OCI-LY7 (cell line): Measurements from ENCODE around the gene HIRIP3. TPM values are rescaled to one million over a fixed set of nuclear protein-coding genes. Genes with fewer than 3 reads are reported as not detected.

ENCODE experiments used
- BruUV-seq: library from RNA; stranded (reverse); fragments of 400-500 nt; replicated peaks from 2 replicates; lab custom pipeline; 2021; lab: Mats Ljungman, UMichigan
- CTCF ChIA-PET: fragments of 300-600 bp; sonication (Branson Sonifier 250); formaldehyde crosslinking; loops from one replicate; lab custom pipeline; 2022; ENCODE audit warnings: antibody characterized with exemption; ENCODE audit not compliant: unreplicated experiment; lab: Charles Lee
- POLR2A ChIA-PET: fragments of 300-600 bp; sonication (Branson Sonifier 250); formaldehyde crosslinking; loops from one replicate; lab custom pipeline; 2022; ENCODE audit warnings: antibody characterized with exemption; lab: Charles Lee
- DNase-seq: peaks from one replicate; pipeline ENCODE4 v3.0.0-alpha.2; 2015; ENCODE audit warnings: low spot score
- H2AFZ ChIP-seq: fragments of 200-600 bp; sonication (generic), shearing (Covaris generic); 2 replicates; pipeline ENCODE4 v1.6.1; 2014; ENCODE audit warnings: mild to moderate bottlenecking, antibody characterized with exemption, low read length, moderate library complexity
- H3K27ac ChIP-seq: fragments of 200-600 bp; sonication (generic); 2 replicates; pipeline ENCODE4 v1.5.1; 2014; ENCODE audit warnings: mixed run types, low read depth, mild to moderate bottlenecking, moderate library complexity, low read length, inconsistent platforms; ENCODE audit not compliant: poor library complexity, severe bottlenecking
- H3K36me3 ChIP-seq: fragments of 200-600 bp; sonication (generic); 2 replicates; pipeline ENCODE4 v1.6.1; 2014; ENCODE audit warnings: mild to moderate bottlenecking, antibody characterized with exemption, low read length, moderate library complexity, mixed read lengths; ENCODE audit not compliant: insufficient read depth
- H3K4me1 ChIP-seq: fragments of 200-600 bp; sonication (generic); 2 replicates; pipeline ENCODE4 v1.5.1; 2014; ENCODE audit warnings: mild to moderate bottlenecking, low read length; ENCODE audit not compliant: insufficient read depth, poor library complexity, severe bottlenecking
- H3K4me2 ChIP-seq: fragments of 200-600 bp; sonication (generic); 2 replicates; pipeline ENCODE4 v1.6.1; 2014; ENCODE audit warnings: mild to moderate bottlenecking, low read length
- H3K4me3 ChIP-seq: fragments of 200-600 bp; sonication (generic); 2 replicates; pipeline ENCODE4 v1.5.1; 2014; ENCODE audit warnings: mild to moderate bottlenecking, low read depth, low read length; ENCODE audit not compliant: poor library complexity, severe bottlenecking
- H3K79me2 ChIP-seq: fragments of 200-600 bp; sonication (generic); 2 replicates; pipeline ENCODE4 v1.6.1; 2016; ENCODE audit warnings: low read depth, mild to moderate bottlenecking, low read length, moderate library complexity, mixed read lengths; ENCODE audit not compliant: insufficient read depth
- H3K9me2 ChIP-seq: fragments of 200-600 bp; sonication (generic); 2 replicates; pipeline ENCODE4 v1.6.1; 2016; ENCODE audit warnings: mild to moderate bottlenecking, low read length, mixed read lengths; ENCODE audit not compliant: insufficient read depth
- H3K9me3 ChIP-seq: fragments of 200-600 bp; sonication (generic); 2 replicates; pipeline ENCODE4 v1.6.1; 2014; ENCODE audit warnings: mild to moderate bottlenecking, mixed run types, low read length, mixed read lengths
- H4K20me1 ChIP-seq: fragments of 200-600 bp; sonication (generic); 2 replicates; pipeline ENCODE4 v1.6.1; 2014; ENCODE audit warnings: mild to moderate bottlenecking, antibody characterized with exemption, low read length, moderate library complexity, mixed read lengths; ENCODE audit not compliant: insufficient read depth
- EZH2phosphoT487 ChIP-seq: fragments of 200-600 bp; sonication (generic); IDR thresholded peaks from 2 replicates; pipeline ENCODE4 v1.6.1; 2018; ENCODE audit warnings: low read depth, borderline replicate concordance, mild to moderate bottlenecking, mixed run types, antibody characterized with exemption, low read length, moderate library complexity, mixed read lengths
- intact Hi-C: fragments of 100-400 bp; cut with micrococcal nuclease; formaldehyde crosslinking; loops from one replicate; pipeline ENCODE4 v1.10.0; 2022; ENCODE audit not compliant: unreplicated experiment
- total RNA-seq, 2 experiments: library from RNA; depleted of rRNA in 1 of 2; stranded (reverse); fragments of >200 nt in 1 of 2; shearing (Covaris generic) in 1 of 2; gene quantifications; 2 replicates each; pipeline ENCODE4 v1.2.3, GENCODE V29; 2014 to 2022
- TF ChIP-seq, protein P1 (sequence below): fragments of 200-600 bp; sonication (generic); conservative IDR thresholded peaks from 2 replicates; pipeline ENCODE4 v1.5.1; 2014; ENCODE audit warnings: mild to moderate bottlenecking, antibody characterized with exemption, low read length, moderate library complexity, mixed read lengths

Gene HIRIP3
- total RNA-seq, 2 experiments from 2014 or later: 43.2 to 60.4 TPM

- ChIA-PET CTCF (no interaction called here), POLR2A (no interaction called here)
- H2AFZ ChIP-seq: no peak overlapping the region
- intact Hi-C loops: no loop called here
- H4K20me1 ChIP-seq: no peaks in the 10 kb centered on the region
- H3K9me3 ChIP-seq: no peaks in the 10 kb centered on the region
- H3K36me3 ChIP-seq: peaks cover 30% of the 10 kb centered on the region; the same call in 1 of the 2 replicates
- no peak for DNase-seq
- H3K9me2 ChIP-seq: no peaks in the 10 kb centered on the region
- peaks cover 6% of the 10 kb centered on the region for H3K4me1 ChIP-seq
- no TSS peak for BruUV-seq
- no peak overlapping the region for H3K4me2 ChIP-seq
- no peak for TF ChIP-seq EZH2phosphoT487
- TF ChIP-seq, protein P1, sequence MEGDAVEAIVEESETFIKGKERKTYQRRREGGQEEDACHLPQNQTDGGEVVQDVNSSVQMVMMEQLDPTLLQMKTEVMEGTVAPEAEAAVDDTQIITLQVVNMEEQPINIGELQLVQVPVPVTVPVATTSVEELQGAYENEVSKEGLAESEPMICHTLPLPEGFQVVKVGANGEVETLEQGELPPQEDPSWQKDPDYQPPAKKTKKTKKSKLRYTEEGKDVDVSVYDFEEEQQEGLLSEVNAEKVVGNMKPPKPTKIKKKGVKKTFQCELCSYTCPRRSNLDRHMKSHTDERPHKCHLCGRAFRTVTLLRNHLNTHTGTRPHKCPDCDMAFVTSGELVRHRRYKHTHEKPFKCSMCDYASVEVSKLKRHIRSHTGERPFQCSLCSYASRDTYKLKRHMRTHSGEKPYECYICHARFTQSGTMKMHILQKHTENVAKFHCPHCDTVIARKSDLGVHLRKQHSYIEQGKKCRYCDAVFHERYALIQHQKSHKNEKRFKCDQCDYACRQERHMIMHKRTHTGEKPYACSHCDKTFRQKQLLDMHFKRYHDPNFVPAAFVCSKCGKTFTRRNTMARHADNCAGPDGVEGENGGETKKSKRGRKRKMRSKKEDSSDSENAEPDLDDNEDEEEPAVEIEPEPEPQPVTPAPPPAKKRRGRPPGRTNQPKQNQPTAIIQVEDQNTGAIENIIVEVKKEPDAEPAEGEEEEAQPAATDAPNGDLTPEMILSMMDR: no peak
- H3K27ac ChIP-seq: no peak overlapping the region
- peaks cover 12% of the 10 kb centered on the region; the same call in 1 of the 2 replicates for H3K79me2 ChIP-seq
- H3K4me3 ChIP-seq: no peak overlapping the region
These were observed 5.6 kb upstream of the HIRIP3 start for GRCh38 chr16:30000735-30001631.

DNA sequence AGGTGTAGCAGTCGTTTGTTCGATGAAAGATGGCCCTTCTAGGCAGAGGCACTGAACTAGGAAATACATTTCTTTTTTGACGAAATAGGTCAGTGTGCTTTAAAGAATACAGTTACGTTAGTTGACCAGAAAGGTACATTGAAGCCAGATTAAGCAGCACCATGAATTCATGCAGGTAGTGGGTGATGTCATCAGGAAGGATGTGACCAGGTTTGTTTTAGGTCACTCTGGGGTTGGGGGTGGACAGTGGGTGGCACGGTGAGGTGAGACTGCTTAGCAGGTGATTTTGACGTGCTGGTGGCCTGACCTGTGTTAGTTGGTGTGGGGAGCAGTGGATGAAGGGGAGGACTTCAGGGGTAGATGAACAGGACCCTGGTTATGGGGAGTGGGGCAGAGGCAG is 4.2 kb upstream of the HIRIP3 start:
- Histone ChIP-seq H3K4me1 (peaks cover 16% of the 10 kb centered on the region), H3K4me3 (no peak overlapping the region), H3K9me2 (no peaks in the 10 kb centered on the region), H3K79me2 (peaks cover 12% of the 10 kb centered on the region; the same call in 1 of the 2 replicates), H3K27ac (no peak overlapping the region), H2AFZ (no peak overlapping the region), H3K9me3 (no peaks in the 10 kb centered on the region), H3K4me2 (no peak overlapping the region), H4K20me1 (no peaks in the 10 kb centered on the region), H3K36me3 (peaks cover 24% of the 10 kb centered on the region; the same call in 1 of the 2 replicates)
- CTCF ChIA-PET: no interaction called here
- no TSS peak for BruUV-seq
- no peak for DNase-seq
- POLR2A ChIA-PET: no interaction called here
- TF ChIP-seq, protein P1: no peak
- no peak for TF ChIP-seq EZH2phosphoT487
- intact Hi-C loops: loop anchor here (5.0 to 10.0 kb wide), 2 partner anchors 192 to 375 kb away; partner anchors contain the start of genes MAZ, MYL11 and TBC1D10B
